ENCODE results near the gene TTLL11.

- TF ChIP-seq CTCF (conservative IDR thresholded peaks at IDR 0.05; ENCODE audit: low read length) (no peak), EZH2phosphoT487 (IDR thresholded peaks at IDR 0.05; ENCODE audit: borderline replicate concordance) (no peak)
These were observed 192.9 kb downstream of the TTLL11 start for GRCh38 chr9:121900163-121900562.

Measured in Loucy (cell line).